ENCODE results near the gene BAHD1.

The BAHD1 gene

DNA sequence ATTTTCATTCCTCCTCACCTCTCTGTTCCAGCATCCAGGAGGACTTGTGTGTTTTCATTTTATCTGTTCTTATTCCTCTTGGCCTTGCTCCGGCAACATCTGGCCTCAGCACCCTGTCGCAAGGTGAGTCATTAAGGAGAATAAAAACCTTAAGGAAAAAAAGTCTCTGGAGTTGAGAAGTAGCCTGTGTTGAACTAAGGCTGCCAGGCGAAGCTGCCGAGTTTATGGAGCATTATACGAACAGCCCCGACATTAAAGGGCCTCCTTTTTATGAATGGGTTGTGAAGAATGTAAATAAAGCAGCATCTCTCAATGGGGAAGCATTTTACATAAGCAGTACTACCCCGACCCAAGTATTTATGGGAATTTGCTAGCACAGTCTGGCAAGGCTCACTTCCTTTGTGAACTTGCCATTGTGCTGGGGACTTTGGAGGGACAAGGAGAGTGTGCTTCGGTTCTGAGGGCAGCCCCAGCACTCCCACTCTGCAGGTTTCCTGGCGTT lies 4.7 kb downstream of the BAHD1 start:
- DNase-seq = no peak

DNA sequence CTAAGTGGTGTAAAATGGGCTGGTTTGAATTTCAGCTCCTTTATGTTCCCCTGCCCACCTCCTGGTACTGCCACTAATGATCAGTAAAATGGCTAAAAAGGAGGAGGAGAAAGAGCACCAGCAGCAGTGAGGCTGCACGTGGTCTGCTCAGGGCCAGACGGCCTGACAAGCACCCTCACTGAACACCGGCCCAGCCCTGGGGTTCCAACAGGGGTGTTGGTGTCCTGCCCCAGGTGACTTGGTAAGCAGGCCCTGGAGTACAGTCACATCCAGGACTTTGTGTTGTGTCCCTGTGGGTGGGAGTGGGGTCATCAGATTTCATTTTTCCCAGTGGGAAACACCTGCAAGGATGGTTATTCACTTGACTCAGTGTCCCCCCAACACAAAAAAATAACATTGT lies 5.4 kb downstream of the BAHD1 start:
- no peak for DNase-seq

DNA sequence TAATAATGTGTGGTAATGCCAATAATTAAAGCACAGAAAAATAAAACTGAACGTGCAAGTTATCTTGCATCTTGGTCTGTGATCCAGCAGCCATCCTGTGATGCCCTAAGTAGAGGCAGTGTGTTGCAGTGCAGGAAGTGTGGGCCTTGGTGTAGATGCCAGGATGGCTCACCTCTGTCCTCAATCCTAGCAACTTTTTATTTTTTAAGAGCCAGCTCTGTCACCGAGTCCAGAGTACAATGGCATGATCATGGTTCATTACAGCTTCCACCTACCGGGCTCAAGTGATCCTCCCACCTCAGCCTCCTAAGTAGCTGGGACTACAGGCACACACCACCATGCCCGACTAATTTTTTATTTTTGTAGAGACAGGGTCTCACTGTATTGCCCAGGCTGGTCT lies 7.6 kb downstream of the BAHD1 start:
- DNase-seq = no peak

DNA sequence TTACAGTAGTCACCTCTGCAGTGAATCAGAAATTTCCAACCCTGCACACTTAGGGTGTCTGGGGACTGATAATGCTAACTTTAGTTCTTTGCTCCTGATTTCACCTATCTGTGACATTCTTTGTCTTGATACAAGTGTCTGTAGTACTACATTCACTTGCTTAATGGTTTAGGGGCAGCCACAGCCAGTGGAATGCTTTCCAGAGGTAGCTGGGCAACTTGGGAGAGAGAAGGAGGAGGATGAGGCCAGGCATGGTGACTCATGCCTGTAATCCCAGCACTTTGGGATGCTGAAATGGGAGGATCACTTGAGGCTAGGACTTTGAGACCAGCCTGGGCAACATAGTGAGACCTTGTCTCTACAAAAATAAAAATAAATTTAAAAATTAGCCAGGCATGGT lies 8.5 kb downstream of the BAHD1 start:
- DNase-seq = no peak

DNA sequence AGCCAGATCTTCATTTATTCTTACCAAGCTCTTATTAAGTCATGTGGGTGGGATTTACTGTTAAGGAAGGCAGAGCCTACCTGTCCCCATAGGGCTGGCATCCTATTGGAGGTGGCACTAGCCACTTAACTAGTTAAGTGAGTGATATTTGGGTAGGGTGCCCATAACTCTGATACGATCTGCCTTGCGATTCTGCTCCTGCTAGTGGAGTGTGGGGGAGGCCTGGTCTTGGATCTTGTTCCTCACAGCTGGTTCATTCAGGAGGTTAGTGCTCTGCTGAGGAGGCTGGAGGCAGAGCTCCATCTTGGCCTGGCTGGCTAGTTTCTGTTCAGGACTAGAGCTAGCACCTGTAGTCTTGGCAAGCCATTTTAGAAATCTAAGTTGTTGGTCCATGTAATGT lies 9.3 kb downstream of the BAHD1 start:
- DNase-seq = no peak

DNA sequence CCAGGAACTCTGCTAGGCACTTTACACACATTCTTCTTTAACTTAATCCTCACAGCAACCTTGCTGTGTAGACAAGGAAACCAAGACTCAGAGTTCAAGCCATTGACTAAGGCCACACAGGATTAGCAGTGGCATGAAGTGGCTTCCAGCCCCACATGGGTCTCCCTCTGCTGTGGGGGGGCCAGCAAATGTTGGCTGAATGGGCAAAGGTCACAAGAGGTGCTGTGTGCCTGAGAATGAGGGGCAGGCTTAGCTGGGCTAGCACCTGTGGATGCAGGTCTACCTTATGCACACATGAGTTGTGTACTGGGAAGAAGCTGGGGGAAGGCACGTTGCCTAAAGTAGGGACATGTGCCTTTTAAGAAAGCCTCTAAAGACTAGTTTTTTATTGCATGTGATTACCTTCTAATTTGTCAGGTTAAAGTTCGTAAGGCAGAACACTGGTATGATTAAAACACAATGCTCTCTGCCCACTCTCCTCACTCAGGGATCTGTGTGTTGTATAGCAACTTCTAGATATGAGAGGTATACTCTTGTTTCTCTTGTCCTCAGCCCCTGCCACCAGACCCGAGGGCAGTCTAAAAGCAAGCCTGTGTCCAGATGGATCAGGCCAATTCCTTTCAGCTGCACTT lies 10.9 kb downstream of the BAHD1 start:
- DNase-seq = no peak

DNA sequence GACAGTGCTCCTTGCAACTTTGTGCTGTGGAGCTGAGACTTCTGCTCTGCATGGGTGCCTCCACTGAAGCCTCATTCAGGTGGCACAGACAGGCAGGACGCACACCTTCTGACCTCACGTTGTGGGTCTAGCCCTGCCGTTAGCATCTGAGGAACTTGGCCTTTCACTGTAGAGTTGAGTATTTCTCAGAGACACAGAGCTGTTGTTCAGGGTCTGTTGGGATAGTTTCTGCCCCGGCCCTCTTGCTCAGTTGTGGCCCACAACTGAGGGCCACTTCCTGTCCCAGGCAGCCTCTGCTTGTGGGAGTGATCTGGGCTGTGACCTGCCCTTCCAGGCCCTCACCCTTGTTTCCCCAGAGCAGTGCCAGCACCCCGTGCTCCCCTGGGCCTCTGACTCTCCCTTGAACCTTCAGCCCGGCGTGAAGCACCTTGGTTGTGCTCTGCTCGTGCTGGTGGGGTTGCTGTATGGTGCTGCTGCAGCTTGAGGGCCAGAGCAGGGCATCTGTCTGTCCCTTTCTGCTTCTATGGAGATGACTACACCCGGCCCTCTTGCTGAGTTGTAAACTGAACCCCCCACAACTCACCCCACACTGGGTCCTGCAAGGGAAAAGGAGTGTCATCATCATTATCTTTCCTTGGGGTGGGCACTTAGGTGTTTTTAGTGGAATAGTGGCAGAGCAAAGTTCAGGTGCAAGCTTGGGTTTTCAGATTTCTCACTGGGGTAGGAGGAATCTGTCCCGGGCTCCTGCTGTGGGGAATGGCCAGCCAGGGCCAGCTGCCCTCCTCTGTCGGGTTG lies 11.7 kb downstream of the BAHD1 start:
- DNase-seq = peak in 1 of 6 experiments; percentile 8

DNA sequence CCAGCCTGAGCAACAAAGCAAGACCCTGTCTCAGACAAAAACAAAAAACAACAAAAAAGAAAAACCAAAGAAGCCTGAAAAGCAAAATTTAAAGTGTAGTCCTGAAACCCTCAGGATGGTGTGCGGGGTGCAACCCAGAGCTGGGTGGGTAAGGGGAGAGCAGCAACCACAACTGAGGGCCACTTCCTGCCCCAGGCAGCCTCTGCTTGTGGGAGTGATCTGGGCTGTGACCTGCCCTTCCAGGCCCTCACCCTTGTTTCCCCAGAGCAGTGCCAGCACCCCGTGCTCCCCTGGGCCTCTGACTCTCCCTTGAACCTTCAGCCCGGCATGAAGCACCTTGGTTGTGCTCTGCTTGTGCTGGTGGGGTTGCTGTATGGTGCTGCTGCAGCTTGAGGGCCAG lies 13.2 kb downstream of the BAHD1 start:
- peak in 4 of 6 experiments; percentile 10 to 47 (median 36) for DNase-seq

DNA sequence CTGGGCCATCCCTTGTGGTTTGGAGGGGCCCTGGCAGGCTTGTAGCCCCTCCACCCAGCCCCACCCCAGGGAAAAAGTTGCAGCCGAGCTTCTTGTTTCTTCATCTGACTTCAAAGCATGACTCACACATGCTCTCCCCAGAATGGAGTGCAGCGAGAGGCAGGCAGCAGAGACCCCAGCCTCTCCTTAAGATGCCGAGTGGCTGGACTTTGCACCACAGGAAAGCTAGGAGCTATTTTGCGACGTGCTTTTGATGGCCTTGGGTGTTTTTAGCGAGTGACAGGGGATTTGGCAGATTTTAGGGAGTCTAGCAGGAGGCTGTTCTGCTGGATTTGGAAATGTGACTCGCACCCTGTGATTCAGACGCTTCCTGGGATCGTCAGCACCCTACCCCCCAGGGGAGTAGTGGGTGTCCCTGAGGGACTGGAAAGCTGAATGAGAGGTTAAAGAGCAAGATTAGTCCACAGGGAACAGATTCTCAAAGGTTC lies 14.2 kb downstream of the BAHD1 start:
- DNase-seq = no peak

DNA sequence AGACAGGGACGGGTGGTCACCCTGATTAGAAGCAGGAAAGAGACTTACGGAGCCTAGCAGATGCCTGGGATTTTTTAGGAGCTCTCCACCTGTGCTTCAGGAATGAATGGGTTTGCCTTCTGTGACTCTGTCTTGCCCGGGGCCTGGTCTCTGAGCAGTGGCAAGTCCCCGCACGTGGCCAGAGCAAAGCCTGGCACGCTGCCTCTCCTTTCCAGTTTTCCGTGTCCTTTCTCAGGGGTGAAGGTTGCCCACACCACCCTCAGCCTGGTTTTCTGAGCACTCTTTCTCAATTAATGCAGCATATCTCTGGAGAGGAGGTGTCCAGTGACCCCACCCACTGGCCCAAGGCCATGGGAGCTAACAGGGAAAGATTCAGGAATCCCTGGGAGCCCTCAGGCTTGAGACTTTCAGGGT lies 15.6 kb downstream of the BAHD1 start:
- DNase-seq = no peak

DNA sequence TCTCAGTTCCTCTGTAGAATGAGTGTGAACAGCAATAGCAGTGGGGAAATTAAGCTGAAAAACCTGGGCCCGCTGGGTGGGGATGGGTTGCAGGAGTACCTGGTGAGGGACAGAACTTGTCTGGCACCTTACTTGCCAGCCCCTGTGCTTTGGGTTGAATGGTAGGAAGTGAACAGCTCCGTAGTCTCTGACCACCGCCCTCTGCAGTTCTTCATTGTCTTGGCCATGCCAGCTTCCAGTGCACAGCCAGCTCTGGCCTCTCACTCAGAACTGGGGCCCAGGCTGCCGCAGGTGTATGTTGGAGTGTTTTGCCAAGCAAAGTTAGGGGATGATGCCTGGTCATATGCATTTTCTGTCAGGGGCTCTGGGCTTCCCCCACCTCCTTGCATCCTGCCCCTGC lies 16.0 kb downstream of the BAHD1 start:
- no peak for DNase-seq

DNA sequence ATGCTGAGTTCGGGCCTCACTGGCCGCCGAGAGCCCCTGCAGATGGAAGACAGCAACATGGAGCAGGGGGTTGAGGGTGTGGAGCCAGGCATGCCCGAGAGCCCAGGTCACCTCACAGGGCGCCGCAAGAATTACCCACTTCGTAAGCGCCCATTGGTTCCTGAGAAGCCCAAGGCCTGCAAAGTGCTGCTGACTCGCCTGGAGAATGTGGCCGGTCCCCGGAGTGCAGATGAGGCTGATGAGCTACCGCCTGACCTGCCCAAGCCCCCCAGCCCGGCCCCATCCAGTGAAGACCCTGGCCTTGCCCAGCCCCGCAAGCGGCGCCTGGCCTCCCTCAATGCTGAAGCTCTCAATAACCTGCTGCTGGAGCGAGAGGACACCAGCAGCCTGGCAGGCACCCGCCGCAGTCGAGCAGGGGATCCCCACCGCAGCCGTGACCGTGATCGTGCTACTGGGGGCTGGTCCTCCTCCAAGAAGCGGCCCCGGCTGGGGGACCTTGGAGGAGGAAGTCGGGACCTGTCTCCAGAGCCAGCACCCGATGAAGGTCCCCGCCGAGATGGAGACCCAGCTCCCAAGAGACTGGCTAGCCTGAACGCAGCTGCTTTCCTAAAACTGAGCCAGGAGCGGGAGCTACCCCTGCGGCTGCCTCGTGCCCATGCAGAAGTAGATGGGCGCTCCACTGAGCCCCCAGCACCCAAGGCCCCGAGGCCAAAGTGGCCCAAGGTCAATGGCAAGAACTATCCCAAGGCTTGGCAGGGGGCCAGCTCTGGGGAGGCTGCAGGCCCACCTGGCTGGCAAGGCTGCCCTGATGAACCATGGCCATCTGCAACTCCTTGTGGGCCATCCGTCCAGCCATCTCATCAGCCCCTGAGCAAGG lies 18.0 kb downstream of the BAHD1 start:
- no peak for DNase-seq

DNA sequence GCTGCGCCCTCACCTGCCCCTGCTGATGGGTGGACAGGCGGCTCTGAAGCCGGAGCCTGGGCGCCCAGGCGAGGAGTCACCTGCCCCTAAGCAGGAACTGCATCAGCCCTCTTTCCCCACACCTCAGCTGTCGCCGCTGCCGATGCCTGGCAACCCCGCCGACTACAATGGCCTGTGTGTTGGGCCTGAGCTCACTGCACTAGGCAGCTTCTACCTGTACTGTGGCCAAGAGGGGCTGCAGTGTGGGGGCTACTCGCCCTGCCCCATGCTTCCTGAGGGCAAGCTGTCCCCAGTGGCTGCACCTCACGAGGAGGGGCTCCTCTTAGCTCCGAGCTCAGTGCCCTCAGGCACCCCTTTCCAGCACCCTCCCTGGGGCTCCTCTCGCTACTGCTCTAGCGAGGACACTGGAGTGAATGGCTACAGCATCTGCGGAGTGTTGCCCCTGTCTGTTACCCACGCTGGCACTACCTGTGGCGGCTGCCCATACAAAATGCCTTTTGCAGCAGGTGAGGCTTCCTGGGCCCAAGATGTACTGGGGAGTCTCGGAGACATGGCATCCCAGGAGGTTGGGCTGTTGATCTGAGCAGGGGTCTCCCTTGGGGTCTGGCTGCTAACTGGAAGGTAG lies 18.8 kb downstream of the BAHD1 start:
- DNase-seq = no peak

DNA sequence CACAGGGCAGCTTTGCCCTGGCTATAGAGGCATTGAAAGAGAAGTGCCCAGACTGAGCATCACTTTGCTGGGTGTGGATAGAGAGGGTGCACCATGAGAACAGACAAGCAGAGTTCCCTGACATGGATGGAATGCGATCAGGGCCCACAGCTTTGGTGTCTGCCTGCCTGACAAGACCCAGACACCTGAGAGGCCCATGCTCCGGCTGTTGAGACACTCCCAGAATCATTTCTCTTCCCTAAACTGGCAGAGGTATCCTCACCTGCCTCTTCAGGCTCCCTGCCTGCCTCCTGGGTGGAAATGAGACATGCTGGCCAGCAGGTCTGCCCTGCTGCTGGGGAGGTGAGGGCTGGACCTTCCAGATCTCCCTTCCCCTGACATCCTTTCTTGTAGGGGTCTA lies 19.7 kb downstream of the BAHD1 start:
- no peak for DNase-seq

DNA sequence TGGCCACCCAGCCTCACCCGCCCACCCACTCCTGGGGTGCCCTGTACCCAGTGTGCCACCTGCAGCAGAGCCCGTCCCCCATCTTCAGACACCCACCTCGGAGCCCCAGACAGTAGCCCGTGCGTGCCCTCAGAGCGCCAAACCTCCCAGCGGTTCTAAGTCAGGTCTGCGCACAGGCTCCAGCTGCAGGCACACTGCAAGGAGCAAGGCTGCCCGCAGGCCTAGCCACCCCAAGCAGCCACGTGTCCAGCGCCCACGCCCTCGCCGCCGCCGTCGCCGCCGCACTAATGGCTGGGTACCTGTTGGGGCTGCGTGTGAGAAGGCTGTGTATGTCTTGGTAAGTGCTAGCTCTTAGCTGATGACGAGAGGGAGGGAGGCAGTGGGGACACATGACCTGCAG lies 21.2 kb downstream of the BAHD1 start:
- no peak for DNase-seq

DNA sequence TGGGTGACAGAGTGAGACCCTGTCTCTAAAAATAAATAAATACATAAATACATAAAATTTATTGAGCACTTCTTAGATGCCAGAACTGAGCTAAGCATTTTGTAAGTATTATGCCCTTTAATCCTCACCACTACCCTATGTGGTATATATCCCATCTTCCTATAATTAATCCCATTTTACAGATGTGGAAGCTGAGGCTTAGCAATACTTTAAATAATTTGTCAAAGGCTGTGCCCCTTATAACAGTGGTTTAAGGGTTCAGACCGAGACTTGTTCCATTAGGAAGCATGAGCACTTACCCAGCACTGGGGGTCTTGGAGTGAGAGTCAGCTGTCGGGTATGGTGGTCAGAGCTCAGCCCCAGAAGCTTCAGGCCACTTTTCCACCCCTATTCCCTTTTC lies 22.5 kb downstream of the BAHD1 start:
- no peak for DNase-seq

DNA sequence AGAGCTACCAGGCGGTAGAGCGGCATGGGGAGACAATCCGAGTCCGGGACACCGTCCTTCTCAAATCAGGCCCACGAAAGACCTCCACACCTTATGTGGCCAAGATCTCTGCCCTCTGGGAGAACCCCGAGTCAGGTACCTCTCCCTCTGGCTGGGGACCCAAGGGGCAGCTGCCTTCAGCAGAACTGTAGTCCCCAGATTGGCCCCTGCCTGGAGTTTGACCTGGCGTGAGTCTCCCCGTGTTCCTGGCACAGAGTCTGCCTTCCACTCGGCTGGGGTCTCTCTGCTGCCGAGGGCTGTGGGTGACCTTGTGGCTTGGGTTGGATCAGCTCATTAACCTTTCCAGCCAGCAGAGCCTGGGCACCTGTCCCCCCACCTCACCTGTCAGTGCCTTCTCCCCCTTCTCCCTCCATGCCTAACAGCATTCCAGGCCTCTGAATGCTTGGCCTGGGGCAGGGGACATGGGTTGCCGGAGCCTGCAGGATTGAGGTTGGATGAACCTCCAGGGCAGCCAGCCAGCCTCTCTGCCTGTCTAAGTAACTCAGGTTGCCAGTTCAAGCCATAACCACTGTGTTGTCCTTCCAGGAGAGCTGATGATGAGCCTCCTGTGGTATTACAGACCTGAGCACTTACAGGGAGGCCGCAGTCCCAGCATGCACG lies 23.3 kb downstream of the BAHD1 start:
- no peak for DNase-seq

DNA sequence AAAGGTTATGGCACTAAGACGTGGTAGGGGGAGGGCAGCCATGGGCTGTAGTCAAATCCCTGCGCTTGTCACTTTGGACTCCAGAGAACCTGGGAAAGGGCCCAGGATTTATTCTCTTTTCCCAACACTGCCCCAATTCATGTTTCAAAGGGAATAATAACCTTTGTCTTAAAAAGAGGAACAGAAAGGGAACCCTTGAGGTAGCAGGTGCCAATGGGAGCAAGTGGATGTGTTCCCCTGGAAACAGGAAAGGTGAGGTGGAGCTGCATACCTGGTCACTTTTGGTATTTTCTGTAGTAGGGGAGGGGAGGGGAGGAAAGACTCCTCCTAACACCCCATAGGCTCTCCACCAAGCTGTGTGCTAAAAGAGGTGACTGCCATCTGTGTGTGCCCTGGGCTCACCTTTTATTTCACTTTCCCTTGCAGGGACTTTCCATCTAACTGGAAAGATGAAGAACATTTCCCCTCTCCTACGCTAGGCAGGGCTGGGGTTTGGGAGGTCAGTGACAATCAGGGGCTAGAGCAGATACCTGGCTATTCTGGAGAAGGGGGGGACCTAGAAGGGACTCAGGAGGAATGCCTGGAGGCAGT lies 23.9 kb downstream of the BAHD1 start:
- DNase-seq = no peak

DNA sequence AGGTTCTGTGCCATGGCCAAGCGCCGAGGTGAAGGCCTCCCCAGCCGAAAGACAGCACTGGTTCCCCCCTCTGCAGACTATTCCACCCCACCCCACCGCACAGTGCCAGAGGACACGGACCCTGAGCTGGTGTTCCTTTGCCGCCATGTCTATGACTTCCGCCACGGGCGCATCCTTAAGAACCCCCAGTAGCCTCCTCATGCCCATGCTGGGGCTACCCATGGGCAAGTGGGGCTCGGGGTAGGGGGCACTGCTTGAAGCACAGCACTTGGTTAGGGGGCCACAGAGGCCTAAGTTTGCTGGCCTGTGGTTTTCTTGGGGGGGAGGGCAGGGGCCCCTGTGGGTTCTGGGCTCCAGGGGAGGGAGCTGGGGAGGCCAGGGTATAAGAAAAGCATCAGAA lies 25.2 kb downstream of the BAHD1 start:
- no peak for DNase-seq

DNA sequence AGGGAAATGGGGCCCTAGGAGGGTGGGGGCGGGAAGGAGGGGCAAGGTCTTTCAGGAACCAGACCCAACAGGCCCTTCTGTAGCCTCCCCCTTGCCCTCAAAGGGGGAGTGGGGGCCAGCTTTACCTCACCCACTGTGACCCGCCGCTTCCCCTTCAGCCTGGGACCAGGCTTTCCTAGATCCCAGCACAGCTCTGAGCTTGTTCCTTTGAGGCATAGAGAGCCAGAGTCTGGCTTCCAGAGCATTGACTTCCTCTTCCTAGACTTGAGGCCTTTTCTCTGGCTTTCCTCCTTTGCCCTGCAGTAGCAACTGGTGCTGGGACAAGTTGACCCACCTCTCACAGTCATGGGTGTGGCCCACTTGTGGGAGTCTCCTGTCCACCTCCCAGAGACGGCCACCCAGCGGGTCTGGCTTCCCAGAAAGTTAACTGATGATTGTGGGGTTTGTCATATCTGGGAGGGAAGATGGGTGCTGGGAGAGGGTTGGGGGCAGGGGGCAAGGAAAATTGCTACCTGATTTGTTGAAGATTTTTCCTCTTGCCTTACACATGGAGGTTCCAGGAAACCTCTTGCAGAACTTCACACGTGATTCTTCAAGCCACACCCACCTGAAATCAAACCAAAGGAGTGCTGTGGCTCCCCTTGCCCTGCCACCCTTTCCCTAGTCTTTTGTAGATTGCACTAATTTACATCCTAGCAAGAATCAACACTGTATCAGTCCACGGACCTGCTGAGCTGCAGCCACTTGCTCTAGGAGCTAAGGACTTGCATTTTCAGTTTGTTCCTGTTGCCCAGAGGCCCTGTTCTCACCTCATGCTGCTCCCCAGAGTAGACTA lies 25.9 kb downstream of the BAHD1 start:
- DNase-seq = no peak

DNA sequence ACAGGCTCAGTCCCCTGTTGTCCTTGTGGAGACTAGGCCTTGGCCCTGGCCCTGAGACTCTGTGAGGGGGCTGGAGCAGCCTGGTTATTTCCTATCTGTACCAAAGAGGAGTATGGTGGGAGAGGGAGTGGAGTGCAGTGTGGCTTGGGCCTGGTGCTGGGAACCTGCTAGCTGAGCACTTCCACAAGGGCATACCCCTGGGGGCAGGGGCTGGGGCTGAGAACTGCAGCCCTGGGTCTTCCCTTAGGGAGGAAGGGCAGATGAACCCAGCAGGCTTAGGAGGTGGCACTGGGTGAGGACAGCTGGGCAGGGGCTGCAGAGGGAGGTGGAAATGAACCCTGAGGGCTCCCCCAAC lies 26.5 kb downstream of the BAHD1 start:
- DNase-seq = no peak

All from stimulated activated naive CD4-positive, alpha-beta T cell (primary cell).